Subcutaneous abdominal adipose tissue (tissue), 5 donors: Measurements from ENCODE around the gene RNF138.
"Not testable (repeated sequence)": the region's sequence is repeated elsewhere in the genome, so short reads cannot be mapped to it uniquely, and the experiment has no call there.

ENCODE experiments used
- H3K27ac ChIP-seq: one replicate; pipeline ENCODE4 v1.7.0; 2013; ENCODE audit warnings: low read depth, mild to moderate bottlenecking, inconsistent platforms, low read length, moderate library complexity
- H3K27me3 ChIP-seq, 5 donors: one replicate each; pipeline ENCODE4 v1.7.0; 2013; ENCODE audit warnings: low read length in 5 of 5, inconsistent platforms in 1 of 5; ENCODE audit not compliant: control insufficient read depth in 5 of 5, insufficient read depth in 4 of 5
- H3K36me3 ChIP-seq, 5 donors: one replicate each; pipeline ENCODE4 v1.7.0; 2013; ENCODE audit warnings: low read length in 5 of 5; ENCODE audit not compliant: control insufficient read depth in 5 of 5, insufficient read depth in 5 of 5
- H3K4me1 ChIP-seq, 5 donors: one replicate each; pipeline ENCODE4 v1.7.0; 2013; ENCODE audit warnings: low read length in 5 of 5, mild to moderate bottlenecking in 3 of 5, moderate library complexity in 1 of 5; ENCODE audit not compliant: control insufficient read depth in 5 of 5, insufficient read depth in 5 of 5
- H3K4me3 ChIP-seq, 5 donors: one replicate each; pipeline ENCODE4 v1.7.0; 2013; ENCODE audit warnings: low read length in 5 of 5, low read depth in 1 of 5
- H3K9ac ChIP-seq, 5 donors: one replicate each; pipeline ENCODE4 v1.7.0; 2013; ENCODE audit warnings: low read length in 5 of 5, mild to moderate bottlenecking in 4 of 5, moderate library complexity in 3 of 5
- H3K9me3 ChIP-seq, 5 donors: one replicate each; pipeline ENCODE4 v1.7.0; 2013; ENCODE audit warnings: low read length in 5 of 5; ENCODE audit not compliant: control insufficient read depth in 5 of 5
- donor health status: healthy.
- donor health status: healthy.
- donor health status: healthy.
- donor health status: healthy.
- donor health status: healthy.

The RNF138 gene

DNA sequence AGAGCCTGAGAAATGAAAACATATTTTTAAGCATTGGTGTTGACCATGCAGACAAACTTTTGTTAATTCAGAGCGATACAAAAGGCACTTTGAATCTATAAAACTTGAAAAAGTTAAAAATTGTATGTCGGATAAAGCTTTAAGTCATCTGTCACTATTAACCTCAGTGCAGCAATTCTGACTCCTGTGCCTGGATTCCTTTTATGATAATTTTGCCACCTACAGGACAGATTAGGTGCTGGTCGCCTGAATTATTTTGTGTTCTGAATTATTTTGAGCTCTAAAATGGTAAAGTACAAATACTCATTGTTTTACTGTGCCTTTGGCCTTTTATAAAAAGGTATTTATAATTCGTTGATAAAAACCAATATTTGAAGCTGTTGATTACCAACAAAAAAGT is 19.4 kb upstream of the RNF138 start:
- no peak overlapping the region for H3K4me3 ChIP-seq
- H3K27ac ChIP-seq, result no peak overlapping the region
- no peak overlapping the region for H3K9ac ChIP-seq
- no peaks in the 10 kb centered on the region for H3K4me1 ChIP-seq
- H3K9me3 ChIP-seq, result no peaks in the 10 kb centered on the region
- no peaks in the 10 kb centered on the region for H3K27me3 ChIP-seq
- H3K36me3 ChIP-seq, result peaks cover 3 to 25% (median 10%) of the 10 kb centered on the region in 5 donors

DNA sequence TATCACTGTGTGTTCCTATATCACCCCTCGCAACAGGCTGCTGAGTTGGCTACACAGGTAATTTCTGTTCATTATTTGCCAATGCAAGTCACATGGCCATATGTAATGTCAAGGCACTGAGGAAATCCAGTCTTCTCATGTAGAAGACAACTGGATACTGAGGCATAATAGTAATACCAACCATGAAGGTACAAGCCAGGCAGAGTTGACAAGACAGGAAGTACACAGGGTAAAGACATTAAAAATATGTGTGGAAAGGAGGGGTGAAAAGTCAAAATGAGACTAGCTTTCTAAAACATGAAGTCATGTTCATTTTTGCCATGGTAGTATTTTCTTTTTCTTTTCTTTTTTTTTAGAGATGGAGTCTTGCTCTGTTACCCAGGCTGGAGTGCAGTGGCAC is 17.5 kb upstream of the RNF138 start:
- Histone ChIP-seq H3K27ac (no peak overlapping the region), H3K4me1 (no peaks in the 10 kb centered on the region), H3K4me3 (no peak overlapping the region), H3K36me3 (peaks cover 0 to 14% (median 5%) of the 10 kb centered on the region in 5 donors), H3K9me3 (no peaks in the 10 kb centered on the region), H3K9ac (no peak overlapping the region), H3K27me3 (no peaks in the 10 kb centered on the region)

DNA sequence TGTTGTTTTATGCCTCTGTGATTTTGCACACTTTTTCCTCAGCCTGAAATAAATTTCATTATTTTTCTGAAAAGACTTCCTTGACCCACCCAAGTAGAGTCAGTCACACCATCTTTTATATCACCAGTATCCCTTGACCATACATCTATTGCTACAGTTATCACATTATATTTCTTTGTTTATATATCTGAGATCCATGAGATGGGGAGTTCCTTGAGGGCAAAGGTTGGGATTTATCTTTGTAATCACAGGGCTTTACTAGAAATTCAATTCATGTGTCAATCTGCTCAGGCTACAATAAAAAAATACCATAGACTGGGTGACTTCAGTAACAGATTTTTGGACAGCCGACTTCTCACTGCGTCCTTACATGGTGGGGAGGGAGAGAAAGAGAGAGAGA is 12.8 kb upstream of the RNF138 start:
- H3K36me3 ChIP-seq, result peaks cover 0 to 7% (median 3%) of the 10 kb centered on the region in 5 donors
- H3K27me3 ChIP-seq, result no peaks in the 10 kb centered on the region
- no peak overlapping the region for H3K4me3 ChIP-seq
- H3K27ac ChIP-seq, result no peak overlapping the region
- peaks cover 1 to 11% (median 7%) of the 10 kb centered on the region in 5 donors for H3K4me1 ChIP-seq
- H3K9me3 ChIP-seq, result no peaks in the 10 kb centered on the region
- no peak overlapping the region for H3K9ac ChIP-seq

DNA sequence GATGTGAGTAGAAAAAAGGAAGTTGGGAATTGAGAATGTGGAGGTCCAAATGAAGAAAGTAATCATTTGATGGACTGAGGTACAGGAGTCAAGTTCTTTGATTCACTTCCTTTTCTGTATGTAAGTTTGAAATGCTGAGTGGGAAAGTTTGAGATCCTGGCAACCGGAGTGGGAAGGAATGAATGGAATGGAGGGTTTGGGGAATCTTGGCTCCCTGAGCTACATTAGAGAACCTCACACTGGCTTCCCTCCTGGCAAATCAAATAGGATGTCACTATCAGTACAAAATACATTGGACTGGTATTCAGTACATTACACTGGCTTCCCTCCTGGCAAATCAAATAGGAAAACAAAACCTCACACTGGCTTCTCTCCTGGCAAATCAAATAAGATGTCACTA is 9.8 kb upstream of the RNF138 start:
- no peak overlapping the region for H3K4me3 ChIP-seq
- peaks cover 4 to 35% (median 26%) of the 10 kb centered on the region in 5 donors for H3K4me1 ChIP-seq
- no peaks in the 10 kb centered on the region for H3K9me3 ChIP-seq
- H3K36me3 ChIP-seq, result no peaks in the 10 kb centered on the region
- no peaks in the 10 kb centered on the region for H3K27me3 ChIP-seq
- H3K27ac ChIP-seq, result no peak overlapping the region
- no peak overlapping the region for H3K9ac ChIP-seq

DNA sequence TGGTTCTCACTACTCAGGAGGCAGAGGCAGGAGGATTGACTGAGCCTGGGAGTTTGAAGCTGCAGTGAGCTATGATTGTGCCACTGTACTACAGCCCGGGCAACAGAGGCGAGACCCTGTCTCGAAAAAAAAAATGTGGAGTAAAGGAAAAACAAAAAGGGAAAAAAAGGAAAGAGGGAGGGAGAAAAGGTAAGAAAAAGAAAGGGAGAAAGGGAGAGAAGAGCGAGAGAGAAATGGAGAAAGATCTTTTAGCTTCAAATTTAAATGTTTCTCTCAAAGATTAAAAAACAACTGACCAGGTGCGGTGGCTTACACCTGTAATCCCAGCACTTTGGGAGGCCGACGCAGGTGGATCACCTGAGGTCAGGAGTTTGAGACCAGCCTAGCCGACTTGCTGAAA is 7.9 kb upstream of the RNF138 start:
- Histone ChIP-seq H3K27me3 (no peaks in the 10 kb centered on the region), H3K9me3 (no peaks in the 10 kb centered on the region), H3K4me1 (peaks cover 4 to 35% (median 26%) of the 10 kb centered on the region in 5 donors), H3K36me3 (no peaks in the 10 kb centered on the region), H3K27ac (peak overlapping the region; percentile 72), H3K9ac (no peak overlapping the region), H3K4me3 (no peak overlapping the region)

DNA sequence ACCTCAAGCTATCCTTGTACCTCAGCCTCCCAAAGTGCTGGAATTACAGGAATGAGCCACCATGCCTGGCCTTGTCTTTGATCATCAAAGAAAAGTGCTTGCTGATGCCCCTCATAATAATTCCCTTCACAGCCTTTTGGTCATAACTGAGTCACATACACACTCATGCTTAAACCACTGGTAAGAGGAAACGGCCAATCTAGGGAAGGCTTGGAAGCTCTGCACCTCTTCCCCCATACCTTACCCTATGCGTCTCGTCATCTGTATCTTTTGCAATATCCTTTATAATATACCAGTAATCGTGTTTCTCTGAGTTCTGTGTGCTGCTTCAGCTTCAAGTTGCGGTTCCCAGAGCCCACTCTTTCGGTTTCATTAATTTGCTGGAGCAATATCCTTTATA is 4.8 kb upstream of the RNF138 start:
- H3K9me3 ChIP-seq, result no peaks in the 10 kb centered on the region
- H3K9ac ChIP-seq, result no peak overlapping the region
- H3K36me3 ChIP-seq, result no peaks in the 10 kb centered on the region
- H3K27ac ChIP-seq, result no peak overlapping the region
- H3K4me3 ChIP-seq, result no peak overlapping the region
- H3K4me1 ChIP-seq, result peaks cover 3 to 40% (median 28%) of the 10 kb centered on the region in 5 donors
- no peaks in the 10 kb centered on the region for H3K27me3 ChIP-seq

DNA sequence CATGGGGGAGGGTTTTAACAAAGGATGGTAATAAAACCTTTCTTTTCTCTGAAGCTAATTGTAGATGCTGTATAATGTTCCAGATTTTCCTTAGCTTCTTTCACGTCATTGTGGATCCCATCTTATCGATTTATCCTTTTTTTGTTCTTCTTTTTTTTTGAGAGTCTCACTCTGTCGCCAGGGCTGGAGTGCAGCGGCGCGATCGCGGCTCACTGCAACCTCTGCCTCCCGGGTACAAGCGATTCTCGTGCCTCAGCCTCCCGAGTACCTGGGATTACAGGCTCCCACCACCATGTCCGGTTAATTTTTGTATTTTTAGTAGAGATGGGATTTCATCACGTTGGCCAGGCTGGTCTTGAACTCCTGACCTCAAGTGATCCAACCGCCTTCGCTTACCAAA is 843 bp upstream of the RNF138 start:
- H3K4me3 ChIP-seq, H3K27ac ChIP-seq: not testable (repeated sequence)

DNA sequence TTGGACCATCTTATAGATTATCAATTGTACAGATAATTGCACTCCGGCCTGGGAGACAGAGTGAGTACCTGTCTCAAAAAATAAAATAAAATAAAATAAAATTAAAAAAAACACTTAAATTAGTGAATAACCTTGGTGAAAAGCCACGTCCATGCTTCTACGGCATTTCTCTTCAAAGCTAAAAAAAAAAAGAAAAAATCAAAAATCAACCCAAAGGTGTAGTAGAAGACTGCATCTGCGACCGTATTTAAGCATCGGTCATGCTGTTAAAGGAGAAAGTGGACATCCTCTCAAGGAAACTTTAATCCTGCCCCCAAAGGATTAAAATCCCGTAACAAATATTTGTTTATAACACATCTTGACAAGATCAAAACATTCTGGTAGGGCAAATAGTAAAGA is 350 bp upstream of the RNF138 start:
- H3K4me3 ChIP-seq, result peak overlapping the region; percentile 45 to 93 (median 61)
- no peaks in the 10 kb centered on the region for H3K9me3 ChIP-seq
- peak overlapping the region in 4 of 5 donors; percentile 59 to 89 (median 85) for H3K9ac ChIP-seq
- no peaks in the 10 kb centered on the region for H3K27me3 ChIP-seq
- H3K4me1 ChIP-seq, result peaks cover 2 to 27% (median 18%) of the 10 kb centered on the region in 5 donors
- peak overlapping the region; percentile 98 for H3K27ac ChIP-seq
- H3K36me3 ChIP-seq, result peaks cover 0 to 4% (median 2%) of the 10 kb centered on the region in 5 donors

More for the DNA sequence above, 843 bp upstream of the RNF138 start:
- H3K9me3 ChIP-seq, H3K9ac ChIP-seq, H3K36me3 ChIP-seq, H3K27me3 ChIP-seq: not testable (repeated sequence)
- peaks cover 2 to 31% (median 23%) of the 10 kb centered on the region in 5 donors for H3K4me1 ChIP-seq

DNA sequence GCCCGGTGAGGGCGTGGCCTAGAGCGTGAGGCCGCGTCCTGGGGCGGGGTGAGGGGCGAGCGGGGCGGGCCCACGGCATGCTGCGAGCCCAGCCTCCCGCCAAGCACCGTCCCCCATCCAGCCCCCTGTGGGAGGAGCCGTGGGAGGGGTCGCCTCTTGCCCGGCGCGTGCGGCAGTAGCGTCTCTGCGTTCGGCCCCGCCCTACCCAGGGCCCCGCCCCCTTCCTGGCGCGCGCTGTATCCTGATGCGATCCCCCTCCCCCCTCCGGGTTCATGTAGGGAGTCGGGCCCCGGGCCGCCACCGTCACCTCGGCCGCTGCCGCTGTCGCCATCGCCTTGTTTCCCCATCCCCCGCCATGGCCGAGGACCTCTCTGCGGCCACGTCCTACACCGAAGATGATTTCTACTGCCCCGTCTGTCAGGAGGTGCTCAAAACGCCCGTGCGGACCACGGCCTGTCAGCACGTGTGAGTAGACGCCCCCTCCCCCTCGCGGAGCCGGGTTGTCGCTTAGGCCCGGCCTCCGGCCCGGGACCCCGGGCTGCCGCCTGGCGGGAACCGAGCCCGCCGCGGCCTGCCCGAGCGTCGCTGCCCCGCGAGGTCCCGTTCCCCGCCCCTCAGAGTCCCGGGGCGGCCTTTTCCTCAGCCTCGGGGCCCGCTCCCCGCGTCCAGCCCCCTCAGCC is 888 bp downstream of the RNF138 start:
- Histone ChIP-seq H3K9ac (peak overlapping the region in 4 of 5 donors; percentile 79 to 95 (median 92)), H3K4me1 (peaks cover 2 to 29% (median 18%) of the 10 kb centered on the region in 5 donors), H3K36me3 (peaks cover 0 to 4% (median 2%) of the 10 kb centered on the region in 5 donors), H3K27ac (peak overlapping the region; percentile 98), H3K4me3 (peak overlapping the region; percentile 35 to 93 (median 82)), H3K9me3 (no peaks in the 10 kb centered on the region), H3K27me3 (no peaks in the 10 kb centered on the region)

DNA sequence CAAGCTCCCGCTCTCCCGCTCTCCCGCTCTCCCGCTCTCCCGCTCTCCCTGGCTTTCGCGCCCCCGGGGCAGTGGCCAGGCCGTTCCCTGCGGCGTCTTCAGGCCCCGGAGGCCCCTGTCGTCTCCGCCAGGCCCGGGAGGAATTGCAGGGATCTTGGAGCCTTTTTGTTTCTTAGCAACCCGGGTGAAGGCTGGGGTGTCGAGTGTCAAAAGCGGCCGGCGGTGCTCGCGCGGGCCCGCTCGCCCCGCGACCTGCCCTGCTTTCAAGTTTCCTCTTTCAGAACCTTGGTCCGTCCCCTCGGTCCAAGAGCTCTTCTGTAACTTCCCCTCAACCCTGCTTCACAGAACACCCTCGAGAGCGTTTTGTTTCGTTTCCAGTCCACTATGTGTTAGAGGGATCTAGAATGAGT is 1.4 kb downstream of the RNF138 start:
- Histone ChIP-seq H3K4me3 (peak overlapping the region; percentile 78 to 93 (median 82)), H3K36me3 (peaks cover 0 to 4% (median 2%) of the 10 kb centered on the region in 5 donors), H3K9me3 (no peaks in the 10 kb centered on the region), H3K27ac (peak overlapping the region; percentile 98), H3K27me3 (no peaks in the 10 kb centered on the region), H3K9ac (peak overlapping the region; percentile 79 to 95 (median 93)), H3K4me1 (peaks cover 2 to 29% (median 18%) of the 10 kb centered on the region in 5 donors)
